H9 (cell line): ENCODE results near the gene XAF1. TPM values are rescaled to one million over a fixed set of nuclear protein-coding genes. Genes with fewer than 3 reads are reported as not detected.

Experiments
- DNase-seq: peaks from one replicate; pipeline ENCODE4 v3.0.0-alpha.2; 2017
- H2AFZ ChIP-seq: one replicate; pipeline ENCODE4 v1.6.1; 2013; ENCODE audit warnings: mild to moderate bottlenecking, low read length, control low read depth, moderate library complexity
- H2AK5ac ChIP-seq: 2 replicates; pipeline ENCODE4 v1.6.1; 2013; ENCODE audit warnings: low read length, control low read depth, mixed read lengths; ENCODE audit not compliant: insufficient read length
- H2BK120ac ChIP-seq: one replicate; pipeline ENCODE4 v1.6.1; 2013; ENCODE audit warnings: low read depth, mild to moderate bottlenecking, low read length, control low read depth, inconsistent platforms; ENCODE audit not compliant: poor library complexity, severe bottlenecking
- H2BK12ac ChIP-seq: 2 replicates; pipeline ENCODE4 v1.6.1; 2013; ENCODE audit warnings: low read length, control low read depth, mixed read lengths, low read depth; ENCODE audit not compliant: insufficient read length
- H2BK15ac ChIP-seq: 2 replicates; pipeline ENCODE4 v1.6.1; 2013; ENCODE audit warnings: low read depth, low read length, control low read depth
- H2BK20ac ChIP-seq: one replicate; pipeline ENCODE4 v1.6.1; 2013; ENCODE audit warnings: low read depth, mild to moderate bottlenecking, low read length, control low read depth, inconsistent platforms; ENCODE audit not compliant: poor library complexity, severe bottlenecking
- H2BK5ac ChIP-seq: 2 replicates; pipeline ENCODE4 v1.6.1; 2013; ENCODE audit warnings: low read length, control low read depth, mixed read lengths; ENCODE audit not compliant: insufficient read length
- H3K14ac ChIP-seq: 2 replicates; pipeline ENCODE4 v1.6.1; 2013; ENCODE audit warnings: low read length, control low read depth; ENCODE audit not compliant: insufficient read depth
- H3K18ac ChIP-seq: 2 replicates; pipeline ENCODE4 v1.6.1; 2013; ENCODE audit warnings: low read depth, mild to moderate bottlenecking, mixed read lengths, low read length, control low read depth; ENCODE audit not compliant: insufficient read length
- H3K23ac ChIP-seq: 2 replicates; pipeline ENCODE4 v1.6.1; 2013; ENCODE audit warnings: low read length, control low read depth, mixed read lengths, low read depth; ENCODE audit not compliant: insufficient read length
- H3K23me2 ChIP-seq: 2 replicates; pipeline ENCODE4 v1.6.1; 2013; ENCODE audit warnings: low read depth, mild to moderate bottlenecking, mixed read lengths, low read length, control low read depth; ENCODE audit not compliant: insufficient read length, poor library complexity, severe bottlenecking
- H3K27ac ChIP-seq: 2 replicates; pipeline ENCODE4 v1.5.1; 2013; ENCODE audit warnings: low read length, control low read depth, mixed read lengths, low read depth; ENCODE audit not compliant: insufficient read length
- H3K27me3 ChIP-seq: 2 replicates; pipeline ENCODE4 v1.6.1; 2013; ENCODE audit warnings: low read length, control low read depth, inconsistent platforms; ENCODE audit not compliant: insufficient read depth
- H3K4ac ChIP-seq: 2 replicates; pipeline ENCODE4 v1.6.1; 2013; ENCODE audit warnings: low read depth, mild to moderate bottlenecking, control low read depth, inconsistent platforms, low read length, moderate library complexity
- H3K4me1 ChIP-seq: 2 replicates; pipeline ENCODE4 v1.6.1; 2013; ENCODE audit warnings: low read length, control low read depth, inconsistent platforms; ENCODE audit not compliant: insufficient read depth
- H3K4me2 ChIP-seq: 2 replicates; pipeline ENCODE4 v1.6.1; 2013; ENCODE audit warnings: low read length, control low read depth, mixed read lengths; ENCODE audit not compliant: insufficient read length, insufficient read depth
- H3K56ac ChIP-seq: 2 replicates; pipeline ENCODE4 v1.6.1; 2013; ENCODE audit warnings: low read depth, mild to moderate bottlenecking, mixed read lengths, low read length, control low read depth; ENCODE audit not compliant: insufficient read length
- H3K79me1 ChIP-seq: 2 replicates; pipeline ENCODE4 v1.6.1; 2013; ENCODE audit warnings: low read depth, mild to moderate bottlenecking, moderate library complexity, low read length, control low read depth, inconsistent platforms; ENCODE audit not compliant: insufficient read depth, poor library complexity, severe bottlenecking
- H3K79me2 ChIP-seq: 2 replicates; pipeline ENCODE4 v1.6.1; 2013; ENCODE audit warnings: low read length, control low read depth, inconsistent platforms; ENCODE audit not compliant: insufficient read depth
- H3K9ac ChIP-seq: 2 replicates; pipeline ENCODE4 v1.6.1; 2013; ENCODE audit warnings: low read length, control low read depth, mixed read lengths; ENCODE audit not compliant: insufficient read length; ENCODE audit errors: extremely low read depth
- H3K9me3 ChIP-seq: one replicate; pipeline ENCODE4 v1.6.1; 2013; ENCODE audit warnings: low read depth, low read length, inconsistent platforms; ENCODE audit not compliant: control insufficient read depth
- H3T11ph ChIP-seq: one replicate; pipeline ENCODE4 v1.6.1; 2013; ENCODE audit warnings: mild to moderate bottlenecking, low read length, control low read depth, inconsistent platforms
- H4K20me1 ChIP-seq: one replicate; pipeline ENCODE4 v1.6.1; 2013; ENCODE audit not compliant: control insufficient read depth, insufficient read length, insufficient read depth
- H4K5ac ChIP-seq: 2 replicates; pipeline ENCODE4 v1.6.1; 2013; ENCODE audit warnings: low read depth, mild to moderate bottlenecking, mixed read lengths, low read length, control low read depth; ENCODE audit not compliant: insufficient read length
- H4K8ac ChIP-seq: replicated peaks from 2 replicates; pipeline ENCODE4 v1.6.1; 2013; ENCODE audit warnings: low read length, control low read depth, mixed read lengths, low read depth; ENCODE audit not compliant: insufficient read length
- H4K91ac ChIP-seq: 2 replicates; pipeline ENCODE4 v1.6.1; 2013; ENCODE audit warnings: low read depth, mild to moderate bottlenecking, moderate library complexity, mixed read lengths, low read length, control low read depth; ENCODE audit not compliant: insufficient read length
- H3K27ac Mint-ChIP-seq, 3 experiments: 2 replicates in 2 of 3; 3 replicates in 1 of 3; pipeline ENCODE4 v1.8.0; 2020 to 2021; ENCODE audit warnings: mixed read lengths in 3 of 3, mild to moderate bottlenecking in 1 of 3, moderate library complexity in 1 of 3
- H3K27me3 Mint-ChIP-seq: 2 replicates; pipeline ENCODE4 v1.8.0; 2021; ENCODE audit warnings: low read depth, mild to moderate bottlenecking, moderate library complexity, mixed read lengths
- H3K36me3 Mint-ChIP-seq, 3 experiments: 2 replicates in 2 of 3; 3 replicates in 1 of 3; pipeline ENCODE4 v1.8.0; 2020 to 2021; ENCODE audit warnings: low read depth in 3 of 3, mixed read lengths in 3 of 3; ENCODE audit not compliant: insufficient read depth in 1 of 3
- H3K4me1 Mint-ChIP-seq, 2 experiments: 2 replicates each; pipeline ENCODE4 v1.8.0; 2020; ENCODE audit warnings: mixed read lengths in 2 of 2
- H3K4me3 Mint-ChIP-seq, 2 experiments: 2 replicates in 1 of 2; 3 replicates in 1 of 2; pipeline ENCODE4 v1.8.0; 2020 to 2021; ENCODE audit warnings: mild to moderate bottlenecking in 2 of 2, mixed read lengths in 2 of 2, moderate library complexity in 1 of 2
- H3K9me3 Mint-ChIP-seq, 2 experiments: 2 replicates in 1 of 2; 3 replicates in 1 of 2; pipeline ENCODE4 v1.8.0; 2020; ENCODE audit warnings: mild to moderate bottlenecking in 2 of 2, mixed read lengths in 2 of 2, moderate library complexity in 1 of 2
- CTCF ChIP-seq: fragments of 200-600 bp; sonication (generic); conservative IDR thresholded peaks from 3 replicates; pipeline ENCODE4 v1.8.0; 2021; ENCODE audit warnings: antibody characterized with exemption, mild to moderate bottlenecking
- WGBS: extraction: QIAGEN DNeasy Blood & Tissue Kit; methylation state at CpG from one replicate; pipeline ENCODE4 v1.1.7; 2013; ENCODE audit warnings: missing lambda C conversion rate, low lambda C conversion rate, mixed read lengths; ENCODE audit not compliant: insufficient read length; ENCODE audit errors: extremely low coverage; 5-methylcytosine and 5-hydroxymethylcytosine counted together
- total RNA-seq: library from RNA; stranded (reverse); gene quantifications from 2 replicates; pipeline ENCODE4 v1.2.1, GENCODE V29; 2021

XAF1 gene
- total RNA-seq, 1 experiment from 2014 or later = not detected

- Mint-ChIP-seq H3K36me3 (peaks cover 0 to 2% (median 0%) of the 10 kb centered on the region in 3 experiments; a peak in 1 of 7 replicates), H3K27ac (no peak overlapping the region), H3K27me3 (peaks cover 18% of the 10 kb centered on the region), H3K9me3 (peaks cover 8 to 26% of the 10 kb centered on the region in 2 experiments), H3K4me1 (no peaks in the 10 kb centered on the region), H3K4me3 (no peak overlapping the region)
- H2BK5ac ChIP-seq = no peak overlapping the region
- H2AK5ac ChIP-seq = no peak overlapping the region
- no peak overlapping the region for H4K91ac ChIP-seq
- H3K27ac ChIP-seq = no peak overlapping the region
- no peaks in the 10 kb centered on the region for H3K23me2 ChIP-seq
- H3K4me1 ChIP-seq = no peaks in the 10 kb centered on the region
- H3K27me3 ChIP-seq = no peaks in the 10 kb centered on the region
- H3K23ac ChIP-seq = no peak overlapping the region
- no peak overlapping the region for H2BK20ac ChIP-seq
- H2AFZ ChIP-seq = no peak overlapping the region
- H3K4me2 ChIP-seq = no peak overlapping the region
- WGBS = no CpG with 5 or more reads among the region's 9 CpGs
- no peak overlapping the region for H3K4ac ChIP-seq
- no peaks in the 10 kb centered on the region for H3K79me2 ChIP-seq
- H3K18ac ChIP-seq = no peak overlapping the region
- H2BK15ac ChIP-seq = no peak overlapping the region
- DNase-seq = no peak
- TF ChIP-seq CTCF = no peak
- H3K79me1 ChIP-seq = no peaks in the 10 kb centered on the region
- no peaks in the 10 kb centered on the region for H4K20me1 ChIP-seq
- no peak overlapping the region for H3T11ph ChIP-seq
- H4K5ac ChIP-seq = no peak overlapping the region
- H3K9ac ChIP-seq = no peak overlapping the region
- H4K8ac ChIP-seq = no peak overlapping the region
- no peak overlapping the region for H3K14ac ChIP-seq
- H3K56ac ChIP-seq = no peak overlapping the region
- no peak overlapping the region for H2BK120ac ChIP-seq
- no peak overlapping the region for H2BK12ac ChIP-seq
- no peaks in the 10 kb centered on the region for H3K9me3 ChIP-seq
Measured at GRCh38 chr17:6812295-6812694, 56.4 kb downstream of the XAF1 start.
